NCI-H774 (cell line): ENCODE results near the gene INPPL1.

Source experiments
- DNase-seq: peaks from one replicate; lab custom pipeline; 2025; lab: John Stamatoyannopoulos, UW

INPPL1 gene

GRCh38 chr11:72231396-72232259, 7.1 kb downstream of the INPPL1 start:
- DNase-seq = no peak

- DNase-seq = no peak
Observed at GRCh38 chr11:72232260-72233055, 7.9 kb downstream of the INPPL1 start.

GRCh38 chr11:72233056-72233772, 8.6 kb downstream of the INPPL1 start:
- no peak for DNase-seq

- DNase-seq = no peak
Observed at GRCh38 chr11:72233773-72234513, 9.4 kb downstream of the INPPL1 start.

GRCh38 chr11:72234514-72234830, 9.9 kb downstream of the INPPL1 start:
- no peak for DNase-seq

- DNase-seq = no peak
Observed at GRCh38 chr11:72234920-72235319, 10.4 kb downstream of the INPPL1 start.

GRCh38 chr11:72235351-72236057, 10.9 kb downstream of the INPPL1 start:
- no peak for DNase-seq

- no peak for DNase-seq
Observed at GRCh38 chr11:72236083-72236697, 11.6 kb downstream of the INPPL1 start.

- no peak for DNase-seq
Observed at GRCh38 chr11:72236774-72237111, 12.2 kb downstream of the INPPL1 start.

GRCh38 chr11:72237112-72237931, 12.8 kb downstream of the INPPL1 start:
- DNase-seq = no peak

GRCh38 chr11:72238040-72238450, 13.5 kb downstream of the INPPL1 start:
- peak; percentile 47 for DNase-seq

- DNase-seq = no peak
Observed at GRCh38 chr11:72238492-72239312, 14.1 kb downstream of the INPPL1 start.

- DNase-seq = peak; percentile 52
Observed at GRCh38 chr11:72239313-72239848, 14.8 kb downstream of the INPPL1 start.

GRCh38 chr11:72239849-72240460, 15.4 kb downstream of the INPPL1 start:
- no peak for DNase-seq

- no peak for DNase-seq
Observed at GRCh38 chr11:72240461-72241290, 16.1 kb downstream of the INPPL1 start.

GRCh38 chr11:72241291-72241781, 16.8 kb downstream of the INPPL1 start:
- no peak for DNase-seq

- no peak for DNase-seq
Observed at GRCh38 chr11:72242141-72242540, 17.6 kb downstream of the INPPL1 start.
